GM19025 (cell line): ENCODE data around the gene TMTC2.
A peak's percentile ranks its signal among the peaks of the same experiment; 100 is the strongest.

Experiments
- ATAC-seq: cut with Tn5 transposase; IDR thresholded peaks from one replicate; pipeline ENCODE4 v1.9.1; 2021; ENCODE audit warnings: mild to moderate bottlenecking, low read depth, moderate library complexity; ENCODE audit not compliant: unreplicated experiment

The TMTC2 gene

GRCh38 chr12:82996168-82996812 is 309.6 kb downstream of the TMTC2 start:
- ATAC-seq, result peak; percentile 80

- no peak for ATAC-seq
Observed at GRCh38 chr12:82998509-82998908, 311.8 kb downstream of the TMTC2 start.

GRCh38 chr12:83003026-83003425 is 316.3 kb downstream of the TMTC2 start:
- ATAC-seq, result no peak

GRCh38 chr12:83005534-83006197 is 319.0 kb downstream of the TMTC2 start:
- no peak for ATAC-seq

GRCh38 chr12:83008703-83009102 is 322.0 kb downstream of the TMTC2 start:
- ATAC-seq, result no peak

- ATAC-seq, result no peak
Observed at GRCh38 chr12:83010169-83010804, 323.6 kb downstream of the TMTC2 start.

GRCh38 chr12:83015390-83016217 is 328.9 kb downstream of the TMTC2 start:
- no peak for ATAC-seq

- no peak for ATAC-seq
Observed at GRCh38 chr12:83016218-83016835, 329.6 kb downstream of the TMTC2 start.

GRCh38 chr12:83016991-83017390 is 330.3 kb downstream of the TMTC2 start:
- no peak for ATAC-seq

GRCh38 chr12:83018088-83018487 is 331.4 kb downstream of the TMTC2 start:
- no peak for ATAC-seq

GRCh38 chr12:83027021-83027723 is 340.5 kb downstream of the TMTC2 start:
- ATAC-seq, result no peak

- ATAC-seq, result no peak
Observed at GRCh38 chr12:83031196-83031595, 344.5 kb downstream of the TMTC2 start.

- no peak for ATAC-seq
Observed at GRCh38 chr12:83036847-83037246, 350.1 kb downstream of the TMTC2 start.

- no peak for ATAC-seq
Observed at GRCh38 chr12:83039413-83039812, 352.7 kb downstream of the TMTC2 start.

GRCh38 chr12:83040339-83040738 is 353.6 kb downstream of the TMTC2 start:
- no peak for ATAC-seq

GRCh38 chr12:83040991-83041390 is 354.3 kb downstream of the TMTC2 start:
- no peak for ATAC-seq

GRCh38 chr12:83042441-83043200 is 355.9 kb downstream of the TMTC2 start:
- no peak for ATAC-seq

GRCh38 chr12:83044736-83045135 is 358.0 kb downstream of the TMTC2 start:
- no peak for ATAC-seq

- no peak for ATAC-seq
Observed at GRCh38 chr12:83046019-83046418, 359.3 kb downstream of the TMTC2 start.
